ENCODE data around the gene ZNF350. TPM values are rescaled to one million over a fixed set of nuclear protein-coding genes. Genes with fewer than 3 reads are reported as not detected.
"Not testable (repeated sequence)": the region's sequence is repeated elsewhere in the genome, so short reads cannot be mapped to it uniquely, and the experiment has no call there.

The ZNF350 gene
- 10 to 100 TPM; 14.0 to 15.9 TPM for total RNA-seq

DNA sequence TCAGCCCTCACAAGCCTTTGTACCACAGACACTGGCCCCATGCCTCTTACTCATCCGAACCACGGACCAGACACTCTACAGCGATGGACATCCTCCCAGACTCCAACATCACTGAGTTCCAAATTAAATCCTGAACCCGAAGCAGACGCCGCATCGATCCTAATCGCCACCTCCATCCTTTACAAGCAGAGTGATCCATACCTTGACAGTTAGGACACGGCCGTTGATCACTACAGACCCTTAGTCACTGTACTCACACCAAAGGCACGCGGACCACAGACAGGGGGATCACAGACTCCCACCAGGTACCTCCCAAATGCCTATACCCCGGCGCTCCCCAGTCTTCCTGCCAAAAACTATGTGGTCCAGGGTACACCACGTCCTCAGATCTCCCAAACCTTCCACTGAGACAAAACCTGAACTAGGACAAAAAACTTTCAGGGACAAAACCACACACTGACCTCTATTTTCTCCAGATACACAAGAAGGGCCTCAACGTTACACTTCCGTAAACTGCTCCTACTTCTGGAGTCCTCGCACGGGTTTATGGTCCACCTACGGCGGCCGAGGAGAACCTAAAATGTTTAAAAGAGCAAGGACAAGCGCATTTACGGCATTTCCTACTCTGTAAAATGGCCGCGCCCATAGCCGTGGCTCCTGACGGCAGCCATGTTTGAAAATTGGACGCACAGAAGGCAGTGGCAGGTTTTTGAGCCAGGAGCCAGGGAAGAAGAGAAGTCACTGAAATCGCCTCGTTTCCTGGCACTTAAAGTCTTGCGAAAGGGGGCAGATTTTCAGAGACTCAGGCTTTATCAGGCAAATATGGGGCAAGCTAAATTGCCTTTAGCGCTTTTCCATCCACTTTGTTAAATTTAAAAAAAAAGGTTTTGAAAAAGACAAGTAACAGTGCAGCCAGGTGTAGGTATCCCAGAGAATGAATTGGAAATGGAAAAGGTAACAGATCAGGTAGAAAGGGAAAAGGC is at the start of gene ZNF350:
ZNF350 (minus strand) TSS at position 532 of the 983 bp plus-strand sequence. CDS start 12,480 bp downstream, outside the sequence.
- Mint-ChIP-seq H3K9me3 (peaks cover 61% of the 10 kb centered on the region), H3K36me3 (ENCODE audit: low read depth) (peaks cover 67% of the 10 kb centered on the region), H3K4me1 (peaks cover 17% of the 10 kb centered on the region), H3K27ac (peak within 1 kb of the TSS; percentile 81), H3K4me3 (peak within 1 kb of the TSS; percentile 87), H3K27me3 (no peaks in the 10 kb centered on the region)
- POLR2A ChIA-PET = interaction anchor here (1.2 to 1.4 kb wide), 2 partner anchors 21 to 62 kb away, joined by 4 to 8 read pairs; partner anchors contain the start of genes ZNF432 and ZNF615
- CTCF ChIA-PET = no interaction called here
- peak; percentile 93 for DNase-seq

DNA sequence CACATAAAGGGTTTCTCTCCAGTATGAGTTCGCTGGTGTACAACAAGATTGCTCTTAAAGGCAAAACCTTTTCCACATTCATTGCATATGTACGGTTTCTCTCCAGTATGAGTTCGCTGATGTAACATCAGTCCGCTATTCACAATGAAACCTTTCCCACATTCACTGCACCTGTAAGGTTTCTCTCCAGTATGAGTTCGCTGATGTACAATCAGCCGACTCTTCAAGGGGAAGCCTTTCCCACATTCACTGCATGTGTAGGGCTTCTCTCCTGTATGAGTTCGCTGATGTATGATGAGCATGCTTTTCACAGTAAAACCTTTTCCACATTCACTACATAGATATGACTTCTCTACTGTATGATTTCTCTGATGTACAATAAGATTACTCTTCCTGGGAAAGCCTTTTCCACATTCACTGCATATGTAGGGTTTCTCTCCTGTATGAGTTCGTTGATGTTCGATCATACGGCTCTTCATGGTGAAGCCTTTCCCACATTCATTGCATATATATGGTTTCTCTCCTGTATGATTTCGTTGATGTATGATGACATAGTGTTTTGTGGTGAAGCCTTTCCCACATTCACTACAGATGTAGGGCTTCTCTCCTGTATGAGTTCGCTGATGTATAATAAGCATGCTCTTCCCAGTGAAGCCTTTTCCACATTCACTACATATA is 47.5 kb upstream of the ZNF350 start:
- Mint-ChIP-seq H3K27me3 (no peaks in the 10 kb centered on the region), H3K27ac (no peak overlapping the region), H3K4me1 (peaks cover 1% of the 10 kb centered on the region), H3K4me3 (no peak overlapping the region), H3K9me3 (peaks cover 70% of the 10 kb centered on the region), H3K36me3 (ENCODE audit: low read depth) (peaks cover 80% of the 10 kb centered on the region)
- POLR2A ChIA-PET = no interaction called here
- no peak for DNase-seq
- CTCF ChIA-PET = no interaction called here

DNA sequence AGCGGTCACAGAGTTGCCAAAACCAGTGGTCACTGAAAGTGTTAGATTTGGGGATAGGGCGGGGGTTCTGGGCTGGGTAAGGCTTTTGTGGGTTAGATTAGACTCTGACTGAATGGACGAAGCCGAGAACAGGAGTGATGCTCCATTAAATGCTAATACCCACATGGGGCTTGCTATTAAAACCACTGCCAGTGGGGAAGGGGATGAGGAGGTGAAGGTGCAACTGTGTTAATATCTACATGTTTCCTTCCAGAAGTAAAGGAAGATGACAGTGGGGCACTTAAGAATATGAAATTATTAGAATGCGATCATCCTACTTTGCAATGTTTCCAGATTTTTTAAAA is 42.1 kb upstream of the ZNF350 start:
- Mint-ChIP-seq H3K4me3 (peak overlapping the region; percentile 89), H3K36me3 (ENCODE audit: low read depth) (peaks cover 75% of the 10 kb centered on the region), H3K9me3 (peaks cover 58% of the 10 kb centered on the region), H3K27ac (peak overlapping the region; percentile 97), H3K4me1 (peaks cover 25% of the 10 kb centered on the region), H3K27me3 (no peaks in the 10 kb centered on the region)
- no peak for DNase-seq
- ChIA-PET POLR2A (interaction anchor here (0.9 to 2.9 kb wide), 7 partner anchors 9 to 161 kb away, joined by 3 to 37 read pairs (median 4); partner anchors contain the start of genes PPP2R1A, ZNF432 and ZNF615), CTCF (no interaction called here)

DNA sequence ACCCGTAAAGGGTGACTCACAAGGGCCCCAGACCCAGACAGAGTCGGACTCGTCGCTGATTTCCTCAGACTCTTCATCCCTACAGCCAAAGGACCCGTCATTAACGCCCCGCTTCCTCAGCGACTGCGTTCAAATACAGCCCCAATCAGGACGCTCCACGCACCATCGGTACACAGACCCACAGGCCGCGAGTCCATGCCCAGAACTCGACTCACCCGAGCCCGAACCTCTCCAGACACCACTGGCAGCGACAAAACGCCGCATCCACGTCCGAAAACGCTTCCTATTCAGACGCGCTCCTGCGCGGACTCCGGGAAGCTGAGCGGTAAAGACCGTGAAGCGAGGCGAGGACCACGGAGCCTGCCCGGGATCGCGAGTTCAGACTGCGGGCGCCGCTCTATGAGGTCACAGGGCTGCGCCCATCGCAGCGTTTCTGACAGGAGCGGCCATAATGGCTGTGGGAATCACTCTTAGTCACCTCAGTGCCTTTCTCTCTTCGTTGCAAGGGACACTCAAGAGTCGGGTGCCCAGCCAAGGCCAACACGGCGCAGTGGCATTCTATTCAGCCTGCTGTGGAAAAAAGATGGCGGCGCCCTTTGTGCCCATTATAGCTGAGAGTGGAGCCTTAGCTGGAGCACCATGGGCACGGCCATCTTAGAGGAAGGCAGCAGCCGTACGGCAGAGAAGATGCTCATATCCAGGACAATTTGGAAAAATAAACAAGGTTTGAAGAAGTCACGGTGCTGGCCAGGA is 41.6 kb upstream of the ZNF350 start, which contains the start of gene ZNF614:
ZNF614 (minus strand) TSS at position 353 of the 753 bp plus-strand sequence. CDS start 2,634 bp downstream, outside the sequence.
- ChIA-PET CTCF (no interaction called here), POLR2A (interaction anchor here (0.9 to 2.9 kb wide), 7 partner anchors 8 to 161 kb away, joined by 3 to 37 read pairs (median 4); partner anchors contain the start of genes PPP2R1A, ZNF432 and ZNF615)
- DNase-seq = peak; percentile 88
- Mint-ChIP-seq H3K27ac (peak within 1 kb of the TSS; percentile 97), H3K4me3 (peak within 1 kb of the TSS; percentile 89), H3K27me3 (no peaks in the 10 kb centered on the region), H3K4me1 (peaks cover 25% of the 10 kb centered on the region), H3K9me3 (peaks cover 57% of the 10 kb centered on the region), H3K36me3 (ENCODE audit: low read depth) (peaks cover 75% of the 10 kb centered on the region)

DNA sequence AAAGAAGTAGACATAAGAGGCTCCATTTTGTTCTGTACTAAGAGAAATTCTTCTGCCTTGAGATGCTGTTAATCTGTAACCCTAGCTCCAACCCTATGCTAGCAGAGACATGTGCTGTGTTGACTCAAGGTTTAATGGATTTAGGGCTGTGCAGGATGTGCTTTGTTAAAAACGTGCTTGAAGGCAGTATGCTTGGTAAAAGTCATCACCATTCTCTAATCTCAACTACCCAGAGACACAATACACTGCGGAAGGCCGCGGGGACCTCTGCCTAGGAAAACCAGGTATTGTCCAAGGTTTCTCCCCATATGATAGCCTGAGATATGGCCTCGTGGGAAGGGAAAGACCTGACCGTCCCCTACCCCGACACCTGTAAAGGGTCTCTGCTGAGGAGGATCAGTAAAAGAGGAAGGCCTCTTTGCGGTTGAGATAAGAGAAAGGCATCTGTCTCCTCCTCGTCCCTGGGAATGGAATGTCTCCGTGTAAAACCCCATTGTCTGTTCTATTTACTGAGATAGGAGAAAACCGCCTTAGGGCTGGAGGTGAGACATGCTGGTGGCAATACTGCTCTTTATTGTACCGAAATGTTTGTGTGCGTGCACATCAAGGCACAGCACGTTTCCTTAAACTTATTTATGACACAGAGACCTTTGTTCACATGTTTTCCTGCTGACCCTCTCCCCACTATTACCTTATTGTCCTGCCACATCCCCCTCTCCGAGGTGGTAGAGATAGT is 39.8 kb upstream of the ZNF350 start:
- H3K4me3 Mint-ChIP-seq = peak overlapping the region; percentile 89
- peaks cover 83% of the 10 kb centered on the region for H3K36me3 Mint-ChIP-seq (ENCODE audit: low read depth)
- CTCF ChIA-PET, DNase-seq, H3K27me3 Mint-ChIP-seq, H3K27ac Mint-ChIP-seq: not testable (repeated sequence)
- H3K9me3 Mint-ChIP-seq = peaks cover 60% of the 10 kb centered on the region
- peaks cover 25% of the 10 kb centered on the region for H3K4me1 Mint-ChIP-seq
- POLR2A ChIA-PET = interaction anchor here (2.9 kb wide), 1 partner anchor 22 kb away, joined by 37 read pairs; the partner anchor contains the start of gene ZNF432

DNA sequence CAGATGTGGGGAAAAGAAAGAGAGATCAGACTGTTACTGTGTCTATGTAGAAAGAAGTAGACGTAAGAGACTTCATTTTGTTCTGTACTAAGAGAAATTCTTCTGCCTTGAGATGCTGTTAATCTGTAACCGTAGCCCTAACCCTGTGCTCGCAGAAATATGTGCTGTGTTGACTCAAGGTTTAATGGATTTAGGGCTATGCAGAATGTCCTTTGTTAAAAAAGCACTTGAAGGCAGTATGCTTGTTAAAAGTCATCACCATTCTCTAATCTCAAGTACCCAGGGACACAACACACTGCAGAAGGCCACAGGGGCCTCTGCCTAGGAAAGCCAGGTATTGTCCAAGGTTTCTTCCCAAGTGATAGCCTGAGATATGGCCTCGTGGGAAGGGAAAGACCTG is 37.8 kb upstream of the ZNF350 start:
- peaks cover 87% of the 10 kb centered on the region for H3K36me3 Mint-ChIP-seq (ENCODE audit: low read depth)
- H3K9me3 Mint-ChIP-seq = peaks cover 64% of the 10 kb centered on the region
- CTCF ChIA-PET, H3K27me3 Mint-ChIP-seq, H3K4me3 Mint-ChIP-seq, POLR2A ChIA-PET, DNase-seq, H3K27ac Mint-ChIP-seq: not testable (repeated sequence)
- peaks cover 25% of the 10 kb centered on the region for H3K4me1 Mint-ChIP-seq

DNA sequence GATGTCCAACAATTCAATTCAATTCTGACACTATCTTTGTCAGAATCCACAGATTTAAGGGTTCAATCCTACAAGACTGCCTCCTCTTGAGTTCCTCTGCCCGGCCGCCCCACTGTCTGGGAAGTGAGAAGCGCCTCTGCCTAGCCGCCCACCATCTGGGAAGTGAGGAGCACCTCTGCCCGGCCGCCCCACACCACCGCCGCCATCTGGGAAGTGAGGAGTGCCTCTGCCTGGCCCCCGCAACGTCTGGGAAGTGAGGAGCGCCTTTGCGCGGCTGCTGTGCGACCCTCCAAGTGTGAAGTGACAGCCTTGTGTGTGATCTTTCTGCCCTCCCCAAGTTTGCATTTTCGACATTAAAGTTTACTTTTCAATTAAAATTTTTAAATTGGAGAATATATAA is 35.6 kb upstream of the ZNF350 start:
- ChIA-PET CTCF (no interaction called here), POLR2A (no interaction called here)
- DNase-seq = no peak
- Mint-ChIP-seq H3K4me3 (no peak overlapping the region), H3K36me3 (ENCODE audit: low read depth) (peaks cover 95% of the 10 kb centered on the region), H3K27ac (no peak overlapping the region), H3K27me3 (no peaks in the 10 kb centered on the region), H3K4me1 (peaks cover 9% of the 10 kb centered on the region), H3K9me3 (peaks cover 75% of the 10 kb centered on the region)

DNA sequence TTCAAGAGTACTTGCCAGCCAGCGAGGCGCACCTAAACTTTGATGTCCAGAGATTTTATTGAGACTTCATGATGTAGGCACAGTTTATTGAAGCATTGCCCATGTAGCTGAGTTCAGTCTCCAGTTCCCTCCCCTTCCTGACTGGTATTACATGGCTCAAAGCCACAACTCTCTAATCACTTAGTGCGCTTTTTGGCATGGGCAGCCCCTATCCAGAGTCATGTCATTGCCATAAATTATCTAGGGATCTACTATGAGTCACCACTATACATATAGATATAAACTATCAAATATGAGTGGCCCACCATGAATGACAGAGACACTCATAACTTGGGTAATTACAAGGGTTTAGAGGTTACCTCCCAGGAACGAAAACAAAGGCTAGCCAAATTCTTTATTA is 33.9 kb upstream of the ZNF350 start:
- Mint-ChIP-seq H3K4me3 (no peak overlapping the region), H3K36me3 (ENCODE audit: low read depth) (peaks cover 95% of the 10 kb centered on the region), H3K27ac (no peak overlapping the region), H3K27me3 (no peaks in the 10 kb centered on the region), H3K4me1 (no peaks in the 10 kb centered on the region), H3K9me3 (peaks cover 75% of the 10 kb centered on the region)
- no peak for DNase-seq
- CTCF ChIA-PET = no interaction called here
- POLR2A ChIA-PET = interaction anchor here (1.2 to 1.3 kb wide), 2 partner anchors 8 to 12 kb away, joined by 3 to 4 read pairs; partner anchors contain the start of genes ZNF614 and ZNF615

DNA sequence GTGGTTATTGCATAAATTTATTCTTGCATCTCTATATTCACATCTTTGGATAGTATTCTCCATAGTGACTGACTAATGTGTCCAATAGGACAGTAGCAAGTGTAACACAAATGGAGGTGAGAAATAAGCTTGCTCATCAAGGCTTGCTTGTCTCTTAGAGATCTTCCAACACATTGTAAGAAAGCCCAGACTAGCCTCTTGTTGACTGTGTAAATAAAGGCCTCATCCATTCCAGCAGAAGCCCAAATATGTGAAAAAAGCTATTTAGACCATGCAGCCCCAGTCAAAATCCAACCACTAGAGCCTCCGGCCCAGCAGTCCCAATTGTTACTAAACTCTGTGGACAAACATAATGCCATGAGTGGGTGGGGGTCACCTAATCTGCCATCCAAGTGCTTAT is 24.0 kb upstream of the ZNF350 start:
- no peak overlapping the region for H3K4me3 Mint-ChIP-seq
- no peak overlapping the region for H3K27ac Mint-ChIP-seq
- CTCF ChIA-PET = no interaction called here
- no peak for DNase-seq
- peaks cover 59% of the 10 kb centered on the region for H3K36me3 Mint-ChIP-seq (ENCODE audit: low read depth)
- H3K27me3 Mint-ChIP-seq = no peaks in the 10 kb centered on the region
- peaks cover 41% of the 10 kb centered on the region for H3K9me3 Mint-ChIP-seq
- POLR2A ChIA-PET = no interaction called here
- peaks cover 19% of the 10 kb centered on the region for H3K4me1 Mint-ChIP-seq

DNA sequence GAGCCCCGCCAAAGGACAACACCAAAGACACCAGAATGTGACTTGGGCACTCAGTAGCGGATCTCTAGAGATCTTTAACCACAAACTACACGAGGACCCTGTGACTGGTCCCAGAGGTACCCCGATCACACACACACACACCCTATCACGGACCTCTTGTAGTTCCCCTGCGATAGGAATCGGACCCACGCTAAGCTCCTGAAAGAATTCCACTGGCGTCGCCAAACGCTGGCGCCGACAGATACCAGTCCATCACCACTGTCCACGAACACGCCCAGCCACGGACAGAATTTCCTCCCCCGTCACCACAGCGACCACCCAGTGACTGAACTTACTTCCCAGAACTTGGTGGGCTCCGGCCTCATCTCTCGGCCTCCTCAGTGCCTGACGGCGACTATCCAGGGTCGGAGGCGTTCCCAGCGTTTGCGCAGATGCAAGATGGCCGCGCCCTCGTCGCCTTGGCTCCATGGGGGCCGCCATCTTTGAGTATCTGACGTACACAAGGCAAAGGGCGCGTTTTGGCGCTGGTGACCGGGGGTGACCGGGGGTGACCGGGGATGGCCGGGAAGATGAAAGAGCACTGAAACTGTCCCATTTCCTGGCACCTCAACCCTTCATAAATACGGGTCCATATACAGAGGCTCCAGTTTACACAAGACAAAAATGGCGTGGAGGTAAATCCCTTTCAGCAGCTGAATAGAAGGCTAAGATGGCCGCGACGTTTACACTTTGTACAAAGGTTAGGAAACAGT is 21.3 kb upstream of the ZNF350 start, which contains the start of gene ZNF615:
ZNF615 (minus strand) TSS at position 406 of the 752 bp plus-strand sequence. CDS start 4,500 bp downstream, outside the sequence.
- POLR2A ChIA-PET = interaction anchor here (0.6 to 3.8 kb wide), 9 partner anchors 13 to 229 kb away, joined by 3 to 18 read pairs (median 4); partner anchors contain the start of genes PPP2R1A, ZNF350, ZNF432 and ZNF614
- Mint-ChIP-seq H3K4me3 (peak within 1 kb of the TSS; percentile 93), H3K27me3 (no peaks in the 10 kb centered on the region), H3K27ac (peak within 1 kb of the TSS; percentile 92), H3K9me3 (peaks cover 40% of the 10 kb centered on the region), H3K4me1 (peaks cover 19% of the 10 kb centered on the region), H3K36me3 (ENCODE audit: low read depth) (peaks cover 61% of the 10 kb centered on the region)
- DNase-seq = peak; percentile 87
- CTCF ChIA-PET = interaction anchor here (0.6 to 1.5 kb wide), 2 partner anchors 178 to 230 kb away, joined by 3 to 4 read pairs; no protein-coding TSS in a partner anchor

DNA sequence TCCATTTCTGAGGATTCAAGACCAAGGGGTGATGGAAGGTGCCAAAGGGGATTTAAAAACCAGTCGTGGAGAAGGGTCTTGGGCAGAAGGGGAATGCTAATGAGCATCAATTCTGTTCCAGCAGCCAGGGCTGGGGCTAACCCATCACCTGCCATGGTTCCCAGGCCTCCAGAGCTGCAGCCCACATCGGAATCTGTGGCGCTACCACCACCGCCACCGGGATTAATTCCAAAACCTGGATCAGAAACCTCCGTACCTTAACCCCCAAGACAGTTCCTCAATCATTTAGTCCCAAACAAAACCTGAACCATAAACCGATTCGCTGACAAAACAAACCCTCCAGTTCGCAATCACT is 20.8 kb upstream of the ZNF350 start:
- H3K27ac Mint-ChIP-seq = peak overlapping the region; percentile 92
- H3K9me3 Mint-ChIP-seq = peaks cover 39% of the 10 kb centered on the region
- H3K36me3 Mint-ChIP-seq (ENCODE audit: low read depth) = peaks cover 58% of the 10 kb centered on the region
- POLR2A ChIA-PET = interaction anchor here (1.0 to 3.8 kb wide), 6 partner anchors 20 to 230 kb away, joined by 3 to 18 read pairs (median 6); partner anchors contain the start of genes PPP2R1A, ZNF350, ZNF432 and ZNF614
- peak overlapping the region; percentile 93 for H3K4me3 Mint-ChIP-seq
- peaks cover 19% of the 10 kb centered on the region for H3K4me1 Mint-ChIP-seq
- no peak for DNase-seq
- CTCF ChIA-PET = interaction anchor here (1.5 kb wide), 1 partner anchor 230 kb away, joined by 4 read pairs; no protein-coding TSS in a partner anchor
- no peaks in the 10 kb centered on the region for H3K27me3 Mint-ChIP-seq

All from activated CD4-positive, alpha-beta memory T cell treated with anti-CD3 and anti-CD28 coated beads, Interleukin-2, amount 10 ng/mL, durations not matched to agents 7 days and 5 days (primary cell).